Measurements from ENCODE around the gene MAPK8IP3.
A peak's percentile ranks its signal among the peaks of the same experiment; 100 is the strongest.

The MAPK8IP3 gene

GRCh38 chr16:1763521-1764511 lies 57.8 kb downstream of the MAPK8IP3 start:
- DNase-seq (ENCODE audit: low spot score), result no peak

DNA sequence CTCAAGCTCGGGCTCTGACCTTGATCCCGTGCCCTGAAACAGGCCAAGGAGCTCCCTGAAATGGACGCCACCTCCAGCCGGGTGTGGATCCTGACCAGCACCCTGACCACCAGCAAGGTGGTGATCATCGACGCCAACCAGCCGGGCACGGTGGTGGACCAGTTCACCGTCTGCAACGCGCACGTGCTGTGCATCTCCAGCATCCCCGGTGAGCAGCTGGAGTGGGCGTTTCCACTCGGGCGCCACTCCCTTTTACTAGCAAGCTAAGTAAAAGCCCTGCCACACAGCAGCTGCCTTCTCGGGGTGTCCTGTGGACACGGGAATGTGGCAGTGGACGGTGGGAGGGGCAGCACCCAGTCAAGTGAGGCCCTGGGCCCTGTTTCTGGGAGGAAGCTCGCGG lies 59.0 kb downstream of the MAPK8IP3 start:
- no peak for DNase-seq (ENCODE audit: low spot score)

DNA sequence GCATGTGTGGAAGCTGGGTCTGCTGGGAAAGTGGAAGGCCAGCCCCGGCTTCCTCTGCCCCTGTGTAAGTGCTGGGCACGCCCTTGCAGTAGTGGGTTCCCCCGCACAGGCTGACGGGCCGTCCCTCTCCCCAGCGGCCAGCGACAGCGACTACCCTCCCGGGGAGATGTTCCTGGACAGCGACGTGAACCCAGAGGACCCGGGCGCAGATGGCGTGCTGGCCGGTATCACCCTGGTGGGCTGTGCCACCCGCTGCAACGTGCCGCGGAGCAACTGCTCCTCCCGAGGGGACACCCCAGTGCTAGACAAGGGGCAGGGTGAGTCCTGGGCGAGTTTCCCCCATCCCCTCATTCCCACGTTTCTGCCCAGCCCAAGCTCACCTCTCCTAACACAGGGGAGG lies 59.8 kb downstream of the MAPK8IP3 start:
- DNase-seq (ENCODE audit: low spot score), result no peak

GRCh38 chr16:1766231-1766630 lies 60.2 kb downstream of the MAPK8IP3 start:
- no peak for DNase-seq (ENCODE audit: low spot score)

DNA sequence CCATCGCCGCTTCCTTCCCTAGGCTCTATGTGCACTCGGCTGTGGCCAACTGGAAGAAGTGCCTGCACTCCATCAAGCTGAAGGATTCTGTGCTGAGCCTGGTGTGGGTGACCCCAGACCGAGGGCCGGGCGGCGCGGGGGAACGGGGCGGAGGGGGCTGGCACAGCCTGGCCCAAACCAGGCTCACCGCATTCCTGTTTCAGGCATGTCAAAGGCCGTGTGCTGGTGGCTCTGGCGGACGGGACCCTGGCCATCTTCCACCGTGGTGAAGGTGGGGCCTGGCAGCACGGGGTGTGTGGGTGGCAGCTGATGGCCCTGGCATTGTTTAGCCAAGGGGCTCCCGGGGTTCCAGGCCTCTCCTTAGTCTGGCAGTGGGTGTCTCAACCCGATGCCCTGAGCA lies 60.7 kb downstream of the MAPK8IP3 start:
- no peak for DNase-seq (ENCODE audit: low spot score)

GRCh38 chr16:1767116-1767994 lies 61.4 kb downstream of the MAPK8IP3 start:
- no peak for DNase-seq (ENCODE audit: low spot score)

DNA sequence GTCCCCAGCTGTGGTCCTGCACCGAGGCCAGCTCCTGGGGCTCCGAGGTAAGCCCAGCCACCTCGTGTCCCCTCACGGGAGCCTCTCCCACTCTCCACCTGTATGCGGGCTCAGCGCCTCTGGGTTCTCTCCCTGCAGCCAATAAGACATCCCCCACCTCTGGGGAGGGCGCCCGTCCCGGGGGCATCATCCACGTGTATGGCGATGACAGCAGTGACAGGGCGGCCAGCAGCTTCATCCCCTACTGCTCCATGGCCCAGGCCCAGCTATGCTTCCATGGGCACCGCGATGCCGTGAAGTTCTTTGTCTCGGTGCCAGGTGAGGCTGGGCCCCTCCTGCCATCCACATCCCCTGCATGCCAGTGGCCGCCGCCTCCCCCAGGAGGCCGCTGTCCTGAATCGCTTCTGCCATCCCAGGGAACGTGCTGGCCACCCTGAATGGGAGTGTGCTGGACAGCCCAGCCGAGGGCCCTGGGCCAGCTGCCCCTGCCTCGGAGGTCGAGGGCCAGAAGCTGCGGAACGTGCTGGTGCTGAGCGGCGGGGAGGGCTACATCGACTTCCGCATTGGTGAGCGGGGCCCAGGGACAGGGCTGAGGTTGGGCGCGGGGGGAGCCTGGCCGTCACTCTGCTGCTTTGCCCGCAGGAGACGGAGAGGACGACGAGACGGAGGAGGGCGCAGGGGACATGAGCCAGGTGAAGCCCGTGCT lies 62.2 kb downstream of the MAPK8IP3 start:
- DNase-seq (ENCODE audit: low spot score), result no peak

DNA sequence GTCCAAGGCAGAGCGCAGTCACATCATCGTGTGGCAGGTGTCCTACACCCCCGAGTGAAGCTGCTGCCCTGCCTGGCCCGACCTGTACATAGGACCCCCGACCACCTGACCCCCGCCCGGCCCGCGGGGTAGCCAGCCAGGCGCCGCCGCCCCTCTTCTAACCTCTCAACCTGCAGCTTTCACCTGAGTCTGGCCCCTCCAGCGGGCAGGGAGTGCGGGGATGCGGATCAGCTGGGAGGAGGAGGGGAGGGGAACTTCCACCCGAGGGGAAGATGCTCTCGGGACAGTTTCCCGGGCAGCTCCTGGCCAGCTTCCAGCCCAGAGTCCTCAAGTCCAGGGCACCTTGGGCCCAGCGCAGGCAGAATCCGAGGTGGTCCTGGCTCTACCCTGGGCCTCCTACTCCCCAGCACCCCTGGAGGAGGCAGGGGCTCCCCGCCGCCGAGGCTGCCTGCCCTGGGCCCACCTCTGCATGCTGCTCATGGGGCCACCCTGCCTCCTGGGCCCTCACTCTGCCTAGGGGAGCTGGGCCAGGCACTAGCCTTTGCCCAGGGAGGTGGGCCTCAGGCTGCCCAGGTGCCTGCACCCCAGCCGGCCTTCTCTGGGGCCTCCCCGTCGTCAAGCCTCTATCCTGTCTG lies 62.9 kb downstream of the MAPK8IP3 start:
- no peak for DNase-seq (ENCODE audit: low spot score)

DNA sequence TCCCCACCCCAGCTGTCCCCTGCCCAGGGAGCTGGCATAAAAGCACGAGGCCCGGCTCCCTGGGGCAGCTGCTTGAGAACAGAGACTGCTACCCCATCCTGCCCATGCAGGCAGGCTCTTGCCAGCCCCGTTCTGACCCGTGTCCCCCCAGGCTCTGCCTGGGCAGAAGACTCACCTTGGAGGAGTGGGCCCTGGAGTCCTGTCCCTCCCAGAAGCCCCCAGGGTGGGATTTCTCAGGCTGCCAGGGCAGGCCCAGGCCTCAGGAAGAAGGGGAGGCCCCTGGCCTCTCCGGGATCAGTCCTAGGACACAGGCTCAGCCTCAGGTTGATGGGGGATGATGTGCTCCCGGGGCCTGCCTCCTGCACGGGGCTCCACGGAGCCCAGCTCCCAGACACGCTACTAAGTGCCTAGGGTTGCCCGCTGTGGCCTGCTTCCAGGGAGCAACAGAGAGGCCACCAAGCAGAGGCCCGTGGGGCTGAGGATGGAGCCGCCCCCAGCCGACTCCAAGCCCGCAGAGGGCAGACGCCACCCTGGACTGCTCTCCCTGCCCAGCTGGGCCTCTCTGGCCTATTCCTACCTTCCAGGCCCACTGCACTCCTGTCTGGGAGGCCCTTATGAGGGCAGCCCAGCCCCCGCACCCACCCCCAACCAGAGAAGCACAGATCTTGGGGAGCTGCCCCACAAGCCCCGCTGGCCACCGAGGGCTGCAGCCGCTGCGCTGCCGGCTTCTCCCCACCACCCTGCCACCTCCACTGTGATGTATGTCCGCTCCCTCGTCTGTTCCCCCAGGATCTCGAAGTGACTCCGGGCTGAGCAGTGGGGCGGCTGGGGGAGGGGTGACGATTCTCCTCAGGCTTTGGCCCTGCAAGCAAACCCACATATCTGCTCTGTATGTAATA lies 63.7 kb downstream of the MAPK8IP3 start:
- DNase-seq (ENCODE audit: low spot score), result no peak

DNA sequence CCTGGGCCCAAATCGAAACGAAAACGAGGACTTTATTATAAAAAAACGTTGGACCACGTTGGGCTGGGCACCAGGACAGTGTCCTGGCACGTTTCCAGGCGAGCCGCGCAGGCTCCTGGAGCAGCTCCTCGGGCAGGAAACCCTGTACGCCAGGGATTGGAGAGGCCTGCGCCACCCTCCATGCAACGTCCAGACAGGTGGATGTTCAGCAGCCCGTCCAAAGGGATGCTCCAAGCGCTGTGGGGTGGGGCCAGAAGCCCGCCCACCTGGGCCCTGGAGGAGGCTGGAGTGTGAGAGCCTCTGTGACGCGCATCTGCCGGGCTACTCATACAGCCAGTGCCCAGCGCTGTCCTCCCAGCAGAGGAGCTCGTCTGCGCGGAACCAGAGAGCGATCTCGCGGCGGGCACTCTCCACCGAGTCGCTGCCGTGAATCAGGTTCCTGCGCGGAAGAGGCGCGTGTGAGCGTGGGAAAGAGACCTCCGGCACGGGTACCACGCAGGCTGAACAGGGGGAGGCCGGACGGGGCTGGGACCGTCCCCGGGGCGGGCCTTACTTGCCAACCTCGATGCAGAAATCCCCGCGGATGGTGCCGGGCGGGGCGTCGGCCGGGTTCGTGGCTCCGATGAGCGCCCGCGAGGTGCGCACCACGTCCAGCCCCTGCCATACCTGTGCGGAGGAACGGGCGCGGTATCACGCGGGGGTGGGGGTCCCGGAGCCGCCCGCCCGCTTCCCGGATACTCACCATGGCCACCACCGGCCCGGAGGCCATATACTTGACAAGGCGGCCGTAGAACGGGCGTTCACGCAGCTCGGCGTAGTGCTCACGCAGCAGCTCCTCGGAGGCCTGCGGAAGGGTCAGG lies 64.6 kb downstream of the MAPK8IP3 start:
- peak; percentile 37 for DNase-seq (ENCODE audit: low spot score)

DNA sequence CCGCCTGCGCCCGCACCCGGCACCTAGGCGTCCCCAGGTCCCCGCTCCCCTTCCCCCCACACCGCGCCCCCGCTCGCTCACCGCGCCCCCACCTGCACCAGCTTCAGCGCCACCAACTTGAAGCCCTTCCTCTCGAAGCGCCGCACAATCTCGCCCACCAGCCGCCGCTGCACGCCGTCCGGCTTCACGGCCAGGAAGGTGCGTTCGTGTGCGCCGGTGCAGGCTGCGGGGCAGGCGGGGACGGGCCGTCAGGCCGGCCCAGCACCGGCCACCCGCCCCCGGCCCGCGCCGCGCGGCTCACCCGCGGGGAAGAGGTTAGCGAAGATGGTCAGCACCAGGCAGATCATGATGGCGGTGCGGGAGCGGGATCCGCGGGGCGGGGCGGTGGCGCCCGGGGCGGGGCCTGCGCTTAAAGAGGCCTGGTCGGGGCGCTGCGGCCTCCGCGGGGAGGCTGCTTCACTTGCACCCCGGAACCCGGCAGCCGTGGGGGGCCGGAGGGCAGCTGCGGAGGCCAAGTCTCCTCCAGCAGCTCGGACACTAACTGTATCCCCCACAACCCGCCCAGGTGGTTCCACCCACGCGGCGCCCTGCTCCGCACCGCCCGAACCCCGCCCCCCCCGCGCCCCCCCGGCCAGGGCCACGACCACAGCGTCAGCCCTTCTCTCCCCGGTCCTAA lies 65.3 kb downstream of the MAPK8IP3 start, which contains the start of gene NME3:
Gene NME3 (minus strand): TSS at position 356 of the 676 bp plus-strand sequence. CDS start 9 bp downstream, at position 347.
- peak; percentile 43 for DNase-seq (ENCODE audit: low spot score)

- no peak for DNase-seq (ENCODE audit: low spot score)
Observed at GRCh38 chr16:1771864-1772361, 65.9 kb downstream of the MAPK8IP3 start.

DNA sequence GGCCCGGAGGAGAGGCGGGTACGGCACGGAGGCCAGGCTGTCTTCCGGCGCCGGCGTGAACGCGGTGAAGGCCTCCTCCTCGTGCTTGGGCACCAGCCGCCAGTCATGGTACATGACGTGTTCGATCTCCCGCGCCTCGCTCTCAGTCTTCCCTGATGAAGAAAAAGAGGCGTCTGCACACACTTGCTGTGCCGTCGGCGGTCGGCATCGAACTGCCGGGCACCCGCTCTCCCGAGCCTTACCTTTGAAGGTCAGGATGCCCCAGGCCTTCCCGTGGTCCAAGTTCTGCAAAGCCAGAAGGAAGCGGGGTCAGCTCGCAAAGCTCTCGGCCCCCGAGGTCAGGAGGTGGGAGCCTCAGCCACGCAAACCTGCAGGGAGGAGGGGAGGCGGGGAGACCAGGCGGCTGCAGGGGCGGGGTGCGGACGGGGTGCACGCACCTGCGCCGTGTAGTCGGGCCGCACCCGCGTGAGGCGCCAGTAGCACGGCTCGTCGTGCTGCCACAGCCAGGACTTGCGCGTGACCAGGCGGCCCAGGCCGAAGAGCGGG lies 66.4 kb downstream of the MAPK8IP3 start, which contains the start of gene EME2:
Gene EME2 (plus strand): TSS at position 449 of the 546 bp plus-strand sequence. CDS start 418 bp downstream, outside the sequence.
- DNase-seq (ENCODE audit: low spot score), result no peak

DNA sequence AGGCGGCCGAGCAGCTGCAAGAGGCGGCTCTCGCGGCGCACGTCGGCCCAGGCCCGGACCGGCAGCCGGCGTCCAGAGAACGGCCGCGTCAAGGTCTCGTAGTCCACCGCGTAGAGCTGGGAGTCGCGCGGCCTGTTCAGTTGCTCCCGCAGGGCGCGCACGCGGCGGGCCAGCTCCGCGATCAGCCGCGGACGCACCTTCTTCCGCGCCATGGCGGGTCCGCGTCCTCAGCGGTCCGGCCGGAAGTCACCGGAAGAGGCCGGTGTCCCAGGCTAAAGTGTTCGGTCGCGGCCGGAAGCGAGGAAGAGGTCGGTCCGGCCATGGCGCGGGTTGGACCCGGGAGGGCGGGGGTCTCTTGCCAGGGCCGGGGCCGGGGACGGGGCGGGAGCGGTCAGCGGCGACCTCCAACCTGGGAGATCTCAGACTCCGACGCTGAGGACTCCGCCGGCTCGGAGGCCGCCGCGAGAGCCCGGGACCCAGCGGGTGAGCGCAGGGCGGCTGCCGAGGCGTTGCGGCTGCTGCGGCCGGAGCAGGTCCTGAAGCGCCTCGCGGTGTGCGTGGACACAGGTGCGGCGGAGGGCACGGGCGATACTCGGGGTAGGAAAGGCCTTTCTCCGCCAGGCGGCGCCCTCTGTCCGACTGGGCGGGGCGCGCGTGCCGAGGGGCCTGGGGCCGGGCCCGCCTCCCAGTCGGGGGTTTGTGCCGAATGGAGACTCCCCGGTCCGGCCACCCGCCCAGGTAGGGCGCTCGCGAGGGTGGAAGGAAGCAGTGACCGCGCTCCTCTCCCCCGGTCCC lies 67.1 kb downstream of the MAPK8IP3 start, which contains the start of gene MRPS34:
Gene MRPS34 (minus strand): TSS at position 227 of the 795 bp plus-strand sequence. CDS start 15 bp downstream, at position 212.
- peak; percentile 63 for DNase-seq (ENCODE audit: low spot score)

DNA sequence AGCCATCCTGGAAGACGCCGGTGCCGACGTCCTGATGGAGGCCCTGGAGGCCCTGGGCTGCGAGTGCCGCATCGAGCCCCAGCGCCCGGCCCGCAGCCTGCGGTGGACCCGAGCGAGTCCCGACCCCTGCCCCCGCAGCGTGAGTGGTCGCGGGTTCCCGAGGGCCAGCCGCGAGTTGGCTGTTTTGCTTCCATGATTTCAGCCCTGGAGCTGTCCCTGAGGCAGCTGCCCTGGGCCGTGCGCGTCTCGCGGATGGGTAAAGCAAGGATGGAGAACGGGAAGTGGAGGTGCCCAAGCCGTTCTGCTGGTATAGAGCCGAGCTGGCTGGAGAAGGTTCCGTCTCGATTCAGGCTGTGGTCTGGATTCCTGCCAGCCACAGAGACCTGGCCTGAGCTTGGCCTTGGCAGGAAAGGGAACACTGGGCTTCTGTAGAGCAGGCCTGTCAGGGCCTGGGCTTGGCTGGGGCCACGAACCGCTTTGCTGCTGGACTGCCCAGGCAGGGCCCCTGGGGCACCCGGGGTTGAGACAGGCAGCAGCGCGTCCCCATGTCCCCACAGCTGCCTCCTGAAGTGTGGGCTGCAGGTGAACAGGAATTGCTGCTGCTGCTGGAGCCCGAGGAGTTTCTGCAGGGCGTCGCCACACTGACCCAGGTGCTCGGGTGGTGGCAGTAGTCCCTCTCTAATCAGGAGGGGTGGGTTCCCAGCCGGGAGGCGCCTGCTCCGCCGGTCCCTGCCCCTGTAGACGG lies 67.9 kb downstream of the MAPK8IP3 start:
- DNase-seq (ENCODE audit: low spot score), result no peak

GRCh38 chr16:1774448-1774780 lies 68.4 kb downstream of the MAPK8IP3 start:
- no peak for DNase-seq (ENCODE audit: low spot score)
